PC-9 (cell line): ENCODE results near the gene TSPAN31.

ENCODE experiments used
- EZH2 ChIP-seq: fragments of 200-600 bp; sonication (generic); IDR thresholded peaks from 2 replicates; pipeline ENCODE4 v1.8.0; 2017; ENCODE audit warnings: antibody characterized with exemption, low read depth
- TF ChIP-seq, protein P1 (sequence below): fragments of 200-600 bp; sonication (generic); conservative IDR thresholded peaks from 2 replicates; pipeline ENCODE4 v1.6.1; 2017; ENCODE audit warnings: mixed run types, antibody characterized with exemption, mild to moderate bottlenecking, moderate library complexity

DNA sequence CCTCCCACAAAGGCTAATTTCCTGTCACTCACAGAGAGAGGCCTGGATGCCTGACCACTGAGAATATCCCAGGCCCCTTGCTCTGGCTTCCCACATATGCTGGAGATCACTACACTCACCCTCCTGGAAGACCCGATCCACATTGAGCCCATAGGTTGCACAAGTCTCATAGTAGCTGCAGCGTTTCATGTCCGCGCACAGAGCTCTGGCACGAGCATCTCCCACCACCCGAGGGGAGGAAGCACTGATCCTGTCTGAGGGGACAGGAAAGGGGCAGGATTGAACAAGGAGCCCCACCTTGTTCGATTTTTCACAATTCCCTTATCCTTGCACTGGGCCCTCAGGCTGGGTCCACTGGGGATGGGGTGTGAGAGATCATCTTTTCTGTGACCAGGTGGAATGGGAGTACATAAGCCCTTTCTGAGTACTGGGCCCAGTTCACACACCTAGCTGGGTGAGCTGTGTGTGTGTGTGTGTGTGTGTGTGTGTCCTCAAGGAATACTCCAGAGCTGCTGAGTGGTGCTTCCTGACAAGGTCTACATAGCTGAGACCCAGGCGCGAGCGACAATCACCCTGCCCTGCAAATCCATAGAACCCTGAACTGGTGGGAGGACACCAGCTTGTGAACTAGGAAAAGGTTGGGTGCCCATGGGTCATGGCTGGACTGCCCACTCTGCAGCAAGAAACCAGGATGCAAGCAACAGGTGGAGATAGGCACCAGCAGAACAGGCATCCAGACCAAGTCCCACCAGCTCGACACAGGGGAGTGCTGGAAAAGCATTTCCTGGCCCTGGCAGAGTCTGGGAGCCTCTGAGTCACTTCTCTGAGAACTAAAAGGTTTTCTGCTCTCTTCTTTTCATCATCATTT, 11.9 kb upstream of the TSPAN31 start:
- TF ChIP-seq, protein P1, sequence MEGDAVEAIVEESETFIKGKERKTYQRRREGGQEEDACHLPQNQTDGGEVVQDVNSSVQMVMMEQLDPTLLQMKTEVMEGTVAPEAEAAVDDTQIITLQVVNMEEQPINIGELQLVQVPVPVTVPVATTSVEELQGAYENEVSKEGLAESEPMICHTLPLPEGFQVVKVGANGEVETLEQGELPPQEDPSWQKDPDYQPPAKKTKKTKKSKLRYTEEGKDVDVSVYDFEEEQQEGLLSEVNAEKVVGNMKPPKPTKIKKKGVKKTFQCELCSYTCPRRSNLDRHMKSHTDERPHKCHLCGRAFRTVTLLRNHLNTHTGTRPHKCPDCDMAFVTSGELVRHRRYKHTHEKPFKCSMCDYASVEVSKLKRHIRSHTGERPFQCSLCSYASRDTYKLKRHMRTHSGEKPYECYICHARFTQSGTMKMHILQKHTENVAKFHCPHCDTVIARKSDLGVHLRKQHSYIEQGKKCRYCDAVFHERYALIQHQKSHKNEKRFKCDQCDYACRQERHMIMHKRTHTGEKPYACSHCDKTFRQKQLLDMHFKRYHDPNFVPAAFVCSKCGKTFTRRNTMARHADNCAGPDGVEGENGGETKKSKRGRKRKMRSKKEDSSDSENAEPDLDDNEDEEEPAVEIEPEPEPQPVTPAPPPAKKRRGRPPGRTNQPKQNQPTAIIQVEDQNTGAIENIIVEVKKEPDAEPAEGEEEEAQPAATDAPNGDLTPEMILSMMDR, result no peak
- no peak for TF ChIP-seq EZH2
